Neural progenitor cell (in vitro differentiated cells): ENCODE measurements around the gene HDLBP. TPM values are rescaled to one million over a fixed set of nuclear protein-coding genes. Genes with fewer than 3 reads are reported as not detected.

Experiments used
- DNase-seq: peaks from one replicate; pipeline ENCODE4 v3.0.0-alpha.2; 2016; ENCODE audit warnings: low spot score
- H2AFZ ChIP-seq: fragments of 200-600 bp; sonication (generic); replicated peaks from 2 replicates; pipeline ENCODE4 v1.6.1; 2016; ENCODE audit warnings: antibody characterized with exemption
- H3F3A ChIP-seq: fragments of 200-600 bp; sonication (generic); 2 replicates; pipeline ENCODE4 v1.6.1; 2016; ENCODE audit warnings: antibody characterized with exemption, low read depth
- H3K27ac ChIP-seq: fragments of 200-600 bp; sonication (generic); 2 replicates; pipeline ENCODE4 v1.5.1; 2016; ENCODE audit warnings: mild to moderate bottlenecking
- H3K27me3 ChIP-seq: fragments of 200-600 bp; sonication (generic); 2 replicates; pipeline ENCODE4 v1.6.1; 2016; ENCODE audit warnings: mild to moderate bottlenecking, moderate library complexity
- H3K36me3 ChIP-seq: fragments of 200-600 bp; sonication (generic); 2 replicates; pipeline ENCODE4 v1.5.1; 2016
- H3K4me1 ChIP-seq: fragments of 200-600 bp; sonication (generic); 2 replicates; pipeline ENCODE4 v1.6.1; 2016; ENCODE audit warnings: mixed run types
- H3K4me2 ChIP-seq: fragments of 200-600 bp; sonication (generic); 2 replicates; pipeline ENCODE4 v1.6.1; 2016
- H3K4me3 ChIP-seq: fragments of 200-600 bp; sonication (generic); 2 replicates; pipeline ENCODE4 v1.5.1; 2016
- H3K79me2 ChIP-seq: fragments of 200-600 bp; sonication (generic); 2 replicates; pipeline ENCODE4 v1.6.1; 2016; ENCODE audit warnings: low read depth
- H3K9ac ChIP-seq: fragments of 200-600 bp; sonication (generic); 2 replicates; pipeline ENCODE4 v1.6.1; 2016
- H3K9me3 ChIP-seq: fragments of 200-600 bp; sonication (generic); 2 replicates; pipeline ENCODE4 v1.5.1; 2016; ENCODE audit warnings: low read depth
- H4K20me1 ChIP-seq: fragments of 200-600 bp; sonication (generic); 2 replicates; pipeline ENCODE4 v1.6.1; 2016; ENCODE audit warnings: low read depth
- H3K27ac Mint-ChIP-seq: 3 replicates; pipeline ENCODE4 v1.8.0; 2021; ENCODE audit warnings: mixed read lengths
- H3K27me3 Mint-ChIP-seq: 2 replicates; pipeline ENCODE4 v1.8.0; 2022; ENCODE audit warnings: low read depth, mild to moderate bottlenecking, inconsistent platforms, moderate library complexity, mixed read lengths; ENCODE audit not compliant: insufficient read depth
- H3K36me3 Mint-ChIP-seq: 3 replicates; pipeline ENCODE4 v1.8.0; 2021; ENCODE audit warnings: mixed read lengths
- H3K4me1 Mint-ChIP-seq: 3 replicates; pipeline ENCODE4 v1.8.0; 2021; ENCODE audit warnings: mixed read lengths
- H3K4me3 Mint-ChIP-seq: 3 replicates; pipeline ENCODE4 v1.8.0; 2021; ENCODE audit warnings: mild to moderate bottlenecking, moderate library complexity, mixed read lengths
- H3K9me3 Mint-ChIP-seq: 3 replicates; pipeline ENCODE4 v1.8.0; 2020; ENCODE audit warnings: mixed read lengths
- CTCF ChIP-seq: fragments of 200-600 bp; sonication (generic); IDR thresholded peaks from 2 replicates; pipeline ENCODE4 v1.5.1; 2017; ENCODE audit warnings: antibody characterized with exemption, mild to moderate bottlenecking
- EZH2 ChIP-seq: fragments of 200-600 bp; sonication (generic); IDR thresholded peaks from 2 replicates; pipeline ENCODE4 v1.6.1; 2017; ENCODE audit warnings: antibody characterized with exemption, mild to moderate bottlenecking, moderate library complexity
- EZH2phosphoT487 ChIP-seq: fragments of 200-600 bp; sonication (generic); IDR thresholded peaks from 2 replicates; pipeline ENCODE4 v1.6.1; 2017; ENCODE audit warnings: antibody characterized with exemption
- total RNA-seq: library from RNA; depleted of rRNA; stranded (reverse); fragments of >200 nt; gene quantifications from 2 replicates; pipeline ENCODE4 v1.2.3, GENCODE V29; 2015; ENCODE audit warnings: low replicate concordance

HDLBP gene
- total RNA-seq, 1 donor from 2014 or later = 251 TPM

GRCh38 chr2:241223211-241224017 is 92.1 kb downstream of the HDLBP start:
- no peaks in the 10 kb centered on the region for H3K9me3 Mint-ChIP-seq
- H3K36me3 ChIP-seq = no peaks in the 10 kb centered on the region
- peaks cover 15% of the 10 kb centered on the region for H3K27me3 Mint-ChIP-seq
- H3K4me3 ChIP-seq = no peak overlapping the region
- H4K20me1 ChIP-seq = peaks cover 4% of the 10 kb centered on the region
- no peak for TF ChIP-seq EZH2phosphoT487
- no peak for TF ChIP-seq CTCF
- no peak for TF ChIP-seq EZH2
- H3K27ac ChIP-seq = no peak overlapping the region
- H2AFZ ChIP-seq = no peak overlapping the region
- no peak overlapping the region for H3K4me3 Mint-ChIP-seq
- peaks cover 16% of the 10 kb centered on the region for H3K4me1 ChIP-seq
- H3K9ac ChIP-seq = no peak overlapping the region
- peaks cover 21% of the 10 kb centered on the region for H3F3A ChIP-seq
- no peak overlapping the region for H3K4me2 ChIP-seq
- H3K4me1 Mint-ChIP-seq = peaks cover 41% of the 10 kb centered on the region
- no peaks in the 10 kb centered on the region for H3K9me3 ChIP-seq
- H3K79me2 ChIP-seq = peaks cover 5% of the 10 kb centered on the region
- H3K36me3 Mint-ChIP-seq = peaks cover 12% of the 10 kb centered on the region
- DNase-seq = no peak
- peaks cover 15% of the 10 kb centered on the region for H3K27me3 ChIP-seq
- H3K27ac Mint-ChIP-seq = no peak overlapping the region

- Mint-ChIP-seq H3K4me3 (peak overlapping the region; percentile 96), H3K27me3 (peaks cover 13% of the 10 kb centered on the region)
- no peak overlapping the region for H3K4me3 ChIP-seq
Observed at GRCh38 chr2:241219856-241220356, 95.6 kb downstream of the HDLBP start.

GRCh38 chr2:241219030-241219382 is 96.5 kb downstream of the HDLBP start:
- H4K20me1 ChIP-seq = peaks cover 4% of the 10 kb centered on the region
- H3F3A ChIP-seq = peaks cover 24% of the 10 kb centered on the region
- no peaks in the 10 kb centered on the region for H3K36me3 ChIP-seq
- peaks cover 2% of the 10 kb centered on the region for H3K36me3 Mint-ChIP-seq
- H3K9ac ChIP-seq = no peak overlapping the region
- peaks cover 5% of the 10 kb centered on the region for H3K79me2 ChIP-seq
- H3K27me3 ChIP-seq = peaks cover 15% of the 10 kb centered on the region
- H3K4me3 ChIP-seq = peak overlapping the region; percentile 63
- no peaks in the 10 kb centered on the region for H3K9me3 Mint-ChIP-seq
- H3K4me2 ChIP-seq = peak overlapping the region; percentile 67
- peak overlapping the region; percentile 96 for H3K4me3 Mint-ChIP-seq
- H3K27me3 Mint-ChIP-seq = peaks cover 15% of the 10 kb centered on the region
- no peak for DNase-seq
- TF ChIP-seq EZH2phosphoT487 (no peak), CTCF (peak; percentile 2)
- H3K4me1 ChIP-seq = peaks cover 15% of the 10 kb centered on the region
- H3K4me1 Mint-ChIP-seq = peaks cover 24% of the 10 kb centered on the region
- peak overlapping the region; percentile 61 for H2AFZ ChIP-seq
- H3K27ac Mint-ChIP-seq = no peak overlapping the region
- no peak overlapping the region for H3K27ac ChIP-seq
- no peaks in the 10 kb centered on the region for H3K9me3 ChIP-seq

More at GRCh38 chr2:241219856-241220356, 95.6 kb downstream of the HDLBP start:
- Histone ChIP-seq H3F3A (peaks cover 33% of the 10 kb centered on the region), H2AFZ (no peak overlapping the region), H3K27ac (no peak overlapping the region), H3K9me3 (no peaks in the 10 kb centered on the region), H3K36me3 (no peaks in the 10 kb centered on the region), H4K20me1 (peaks cover 4% of the 10 kb centered on the region), H3K27me3 (peaks cover 15% of the 10 kb centered on the region), H3K9ac (no peak overlapping the region), H3K4me2 (no peak overlapping the region), H3K4me1 (peaks cover 22% of the 10 kb centered on the region), H3K79me2 (peaks cover 5% of the 10 kb centered on the region)
- peaks cover 2% of the 10 kb centered on the region for H3K36me3 Mint-ChIP-seq
- DNase-seq = no peak
- no peaks in the 10 kb centered on the region for H3K9me3 Mint-ChIP-seq
- H3K4me1 Mint-ChIP-seq = peaks cover 33% of the 10 kb centered on the region
- no peak overlapping the region for H3K27ac Mint-ChIP-seq
- no peak for TF ChIP-seq CTCF
- no peak for TF ChIP-seq EZH2
- no peak for TF ChIP-seq EZH2phosphoT487
